B cell (primary cell): ENCODE measurements around the gene SEMA4G.

Experiments
- EZH2 ChIP-seq: IDR thresholded peaks from 2 replicates; pipeline ENCODE4 v1.6.1; 2012; ENCODE audit warnings: borderline replicate concordance, low read depth, mild to moderate bottlenecking, moderate library complexity, low read length; ENCODE audit not compliant: insufficient read depth, poor library complexity, severe bottlenecking
- TF ChIP-seq, protein P1 (sequence below): fragments of 200-600 bp; IDR thresholded peaks from one replicate; pipeline ENCODE4 v1.8.0; 2022; ENCODE audit warnings: antibody characterized with exemption, mild to moderate bottlenecking

DNA sequence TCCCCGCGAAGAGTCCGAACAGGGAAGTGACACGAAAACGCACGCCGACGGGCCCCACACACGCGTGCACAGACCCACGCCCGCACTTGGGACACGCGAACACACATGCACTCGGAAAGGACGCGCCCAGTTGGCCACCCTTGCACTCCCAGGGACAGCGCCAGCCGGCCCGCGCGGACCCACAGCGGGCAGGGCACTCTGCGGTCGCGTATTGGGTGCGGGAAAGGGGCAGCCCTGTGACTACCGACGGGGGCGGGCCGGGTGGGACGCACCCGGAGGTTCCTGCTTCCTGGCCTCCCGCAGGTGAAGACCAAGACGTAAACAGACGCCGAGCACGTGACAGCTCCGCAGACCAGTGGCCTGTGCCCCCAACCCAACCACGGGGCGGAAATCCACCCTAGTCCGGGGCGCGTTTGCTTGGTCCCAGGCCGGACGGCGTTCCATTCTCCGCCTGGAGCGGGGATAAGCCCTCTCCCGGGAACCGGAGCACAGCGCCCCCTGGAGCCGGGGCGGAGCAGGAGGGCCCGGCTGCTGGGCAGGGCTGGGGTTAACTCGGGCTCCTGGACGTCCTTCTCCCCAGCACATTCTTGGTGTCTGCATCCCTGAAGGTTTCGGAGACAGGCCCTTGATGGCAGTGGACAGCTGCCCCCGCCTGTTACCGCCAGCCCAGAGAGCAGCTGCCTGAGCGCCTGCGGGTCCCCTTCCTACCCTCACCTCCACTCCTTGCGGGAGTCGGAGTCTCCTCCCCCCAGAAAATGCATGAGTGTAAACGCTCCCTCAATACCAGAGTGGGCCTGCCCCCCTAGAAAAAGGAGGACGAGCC lies 28.3 kb downstream of the SEMA4G start:
- TF ChIP-seq EZH2, result no peak
- TF ChIP-seq, protein P1, sequence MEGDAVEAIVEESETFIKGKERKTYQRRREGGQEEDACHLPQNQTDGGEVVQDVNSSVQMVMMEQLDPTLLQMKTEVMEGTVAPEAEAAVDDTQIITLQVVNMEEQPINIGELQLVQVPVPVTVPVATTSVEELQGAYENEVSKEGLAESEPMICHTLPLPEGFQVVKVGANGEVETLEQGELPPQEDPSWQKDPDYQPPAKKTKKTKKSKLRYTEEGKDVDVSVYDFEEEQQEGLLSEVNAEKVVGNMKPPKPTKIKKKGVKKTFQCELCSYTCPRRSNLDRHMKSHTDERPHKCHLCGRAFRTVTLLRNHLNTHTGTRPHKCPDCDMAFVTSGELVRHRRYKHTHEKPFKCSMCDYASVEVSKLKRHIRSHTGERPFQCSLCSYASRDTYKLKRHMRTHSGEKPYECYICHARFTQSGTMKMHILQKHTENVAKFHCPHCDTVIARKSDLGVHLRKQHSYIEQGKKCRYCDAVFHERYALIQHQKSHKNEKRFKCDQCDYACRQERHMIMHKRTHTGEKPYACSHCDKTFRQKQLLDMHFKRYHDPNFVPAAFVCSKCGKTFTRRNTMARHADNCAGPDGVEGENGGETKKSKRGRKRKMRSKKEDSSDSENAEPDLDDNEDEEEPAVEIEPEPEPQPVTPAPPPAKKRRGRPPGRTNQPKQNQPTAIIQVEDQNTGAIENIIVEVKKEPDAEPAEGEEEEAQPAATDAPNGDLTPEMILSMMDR, result peak; percentile 98
